NCI-H774 (cell line): ENCODE data around the gene SIDT2.
"Not testable (repeated sequence)": the region's sequence is repeated elsewhere in the genome, so short reads cannot be mapped to it uniquely, and the experiment has no call there.

Experiments used
- DNase-seq: peaks from one replicate; lab custom pipeline; 2025; lab: John Stamatoyannopoulos, UW

SIDT2 gene

GRCh38 chr11:117204283-117205080, 25.9 kb downstream of the SIDT2 start:
- no peak for DNase-seq

GRCh38 chr11:117205211-117205818, 26.8 kb downstream of the SIDT2 start:
- DNase-seq = no peak

- not testable (repeated sequence) for DNase-seq
Observed at GRCh38 chr11:117206111-117206510, 27.6 kb downstream of the SIDT2 start.

- DNase-seq = not testable (repeated sequence)
Observed at GRCh38 chr11:117206859-117207258, 28.3 kb downstream of the SIDT2 start.

- not testable (repeated sequence) for DNase-seq
Observed at GRCh38 chr11:117207481-117207880, 28.9 kb downstream of the SIDT2 start.

- not testable (repeated sequence) for DNase-seq
Observed at GRCh38 chr11:117208710-117209109, 30.2 kb downstream of the SIDT2 start.

GRCh38 chr11:117209351-117210125, 31.0 kb downstream of the SIDT2 start:
- not testable (repeated sequence) for DNase-seq

GRCh38 chr11:117210620-117211019, 32.1 kb downstream of the SIDT2 start:
- no peak for DNase-seq

GRCh38 chr11:117212697-117213355, 34.3 kb downstream of the SIDT2 start:
- no peak for DNase-seq

- no peak for DNase-seq
Observed at GRCh38 chr11:117214404-117215110, 36.0 kb downstream of the SIDT2 start.

GRCh38 chr11:117217141-117218084, 38.9 kb downstream of the SIDT2 start:
- no peak for DNase-seq

GRCh38 chr11:117218133-117218915, 39.8 kb downstream of the SIDT2 start:
- no peak for DNase-seq

GRCh38 chr11:117219001-117219400, 40.5 kb downstream of the SIDT2 start:
- no peak for DNase-seq

- no peak for DNase-seq
Observed at GRCh38 chr11:117219455-117219854, 40.9 kb downstream of the SIDT2 start.

- no peak for DNase-seq
Observed at GRCh38 chr11:117219995-117220394, 41.5 kb downstream of the SIDT2 start.

- DNase-seq = no peak
Observed at GRCh38 chr11:117220568-117220967, 42.0 kb downstream of the SIDT2 start.

- no peak for DNase-seq
Observed at GRCh38 chr11:117220999-117221774, 42.6 kb downstream of the SIDT2 start.

- no peak for DNase-seq
Observed at GRCh38 chr11:117221775-117222517, 43.4 kb downstream of the SIDT2 start.
